ENCODE measurements around the gene RPS18.
A peak's percentile ranks its signal among the peaks of the same experiment; 100 is the strongest.

The RPS18 gene

DNA sequence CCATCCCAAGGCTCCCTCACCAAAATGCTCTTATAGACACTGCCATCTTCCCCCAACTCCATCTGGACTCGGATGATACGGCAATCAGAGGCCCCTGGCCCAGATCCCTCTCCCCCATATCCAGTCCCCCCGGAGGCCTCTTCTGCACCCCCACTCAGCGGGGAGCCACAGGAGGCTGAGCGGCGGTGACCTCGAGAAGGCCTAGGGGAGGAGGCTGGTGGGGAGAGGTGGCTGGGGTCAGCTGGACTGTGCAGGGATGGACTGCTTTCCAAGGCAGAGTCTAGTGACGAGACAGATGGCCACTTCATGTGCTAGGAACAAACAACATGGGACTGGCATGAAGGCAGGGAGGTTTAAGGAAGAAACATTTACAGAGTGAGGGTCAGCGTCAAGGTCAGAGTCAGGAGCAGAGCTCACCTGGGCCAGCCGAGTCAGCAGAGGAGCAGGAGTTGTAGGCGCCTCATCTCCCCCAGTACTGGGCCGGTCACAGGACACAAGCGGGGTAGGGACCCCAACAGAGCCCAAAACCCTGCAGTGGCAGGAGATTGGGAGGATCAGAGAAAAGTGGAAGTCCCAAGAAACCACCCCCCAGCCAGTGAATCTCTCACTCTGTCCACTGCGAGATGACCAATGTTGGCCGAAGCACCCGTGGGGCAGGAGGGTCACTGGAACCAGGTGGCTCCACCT is 21.3 kb downstream of the RPS18 start:
- no peak for DNase-seq

DNA sequence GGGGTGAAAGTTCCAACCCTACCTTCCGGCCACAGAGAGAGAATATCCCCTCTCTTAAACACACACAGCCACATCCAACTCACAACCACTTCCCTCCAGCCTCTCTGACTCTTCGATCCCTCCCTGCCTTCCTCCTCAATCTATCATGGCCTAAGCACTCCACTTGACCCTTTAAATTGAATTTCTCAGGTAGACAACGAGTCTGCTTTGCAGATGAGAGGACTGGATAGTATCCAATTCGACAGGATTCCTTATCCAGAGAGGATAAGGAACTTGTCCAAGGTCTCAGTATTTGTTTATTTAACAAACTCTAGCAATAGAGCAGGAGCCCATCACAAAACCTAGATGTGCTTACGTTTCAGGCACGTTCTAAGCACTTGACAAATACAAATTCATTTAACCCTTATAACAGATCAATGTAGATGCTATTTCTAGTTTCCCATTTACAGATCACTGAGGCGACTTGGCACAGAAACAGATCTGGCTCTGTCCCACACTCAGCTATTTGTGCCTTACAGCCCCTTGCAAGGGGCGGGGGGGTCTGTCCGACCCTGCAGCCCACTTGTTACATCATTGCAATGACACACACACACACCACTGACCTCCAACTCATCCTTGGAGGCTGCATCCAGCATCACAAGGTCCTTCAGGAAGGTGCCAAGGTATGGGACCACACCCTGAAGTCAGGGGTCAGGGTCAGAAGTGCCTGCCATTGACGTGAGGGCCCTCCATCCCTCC is 22.4 kb downstream of the RPS18 start:
- no peak for DNase-seq

DNA sequence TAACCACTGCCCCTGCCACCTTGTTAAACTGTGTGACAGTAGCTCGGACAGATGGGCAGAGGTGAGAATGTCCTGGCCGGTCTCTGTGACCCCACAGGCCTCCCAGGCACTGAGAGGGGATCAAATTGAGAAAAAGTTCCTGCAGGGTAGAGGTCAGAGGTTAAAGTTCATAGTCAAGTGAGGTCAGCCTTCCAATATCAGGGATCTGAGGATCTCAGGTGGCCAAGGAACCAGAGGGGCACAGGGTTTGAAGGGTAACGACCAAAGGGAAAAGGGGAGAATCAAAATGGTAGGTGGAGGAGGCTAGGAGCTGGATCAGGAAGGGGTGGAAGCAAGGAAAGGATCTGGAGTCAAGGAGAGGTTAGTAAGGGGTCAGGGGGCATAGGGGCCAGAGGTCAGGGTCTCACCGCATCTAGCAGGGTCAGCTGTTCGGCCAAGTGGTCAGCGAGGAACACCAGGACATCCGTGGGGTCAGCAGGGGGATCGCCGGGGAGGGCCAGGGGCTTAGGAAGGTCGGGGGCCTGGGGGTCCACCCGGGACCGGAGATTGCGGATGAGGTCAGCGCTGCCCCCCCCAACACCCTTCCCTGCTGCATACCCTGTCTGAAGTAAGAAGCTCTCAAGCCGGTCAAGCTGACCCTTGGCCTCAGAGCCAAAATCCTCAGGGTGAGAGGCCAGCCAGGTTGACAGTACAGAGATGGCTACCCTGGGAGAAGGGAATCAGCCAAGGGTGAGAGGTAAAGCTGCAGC is 23.9 kb downstream of the RPS18 start:
- DNase-seq, result no peak

DNA sequence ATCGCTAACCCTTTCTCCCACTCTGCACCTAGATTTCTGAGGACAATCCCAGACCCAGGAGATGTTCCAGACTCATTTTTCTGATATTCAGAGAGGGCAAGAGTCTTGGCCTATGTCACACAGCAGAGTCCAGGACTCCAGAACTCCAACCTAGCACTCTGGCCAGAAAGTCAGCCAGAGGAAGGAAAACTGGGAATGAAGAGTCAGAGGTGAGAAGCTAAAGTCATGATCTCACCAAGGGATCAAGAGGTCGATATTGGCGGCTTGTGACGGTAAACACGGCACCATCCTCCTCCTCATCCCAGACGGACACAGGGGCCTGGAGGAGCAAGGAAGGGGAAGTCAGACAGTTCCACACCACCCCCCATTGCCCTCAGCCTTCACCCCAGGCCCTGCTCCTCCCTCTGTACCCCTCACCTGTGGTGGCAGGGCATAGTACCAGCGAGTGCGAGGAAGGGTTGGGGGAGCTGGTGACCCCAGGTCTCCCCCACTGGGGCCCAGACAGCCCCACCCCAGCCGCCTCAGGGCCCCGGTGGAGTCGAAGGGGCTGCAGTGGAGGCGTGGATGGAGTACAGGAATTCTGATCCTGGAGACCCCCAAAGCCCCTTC is 25.0 kb downstream of the RPS18 start:
- DNase-seq, result no peak

DNA sequence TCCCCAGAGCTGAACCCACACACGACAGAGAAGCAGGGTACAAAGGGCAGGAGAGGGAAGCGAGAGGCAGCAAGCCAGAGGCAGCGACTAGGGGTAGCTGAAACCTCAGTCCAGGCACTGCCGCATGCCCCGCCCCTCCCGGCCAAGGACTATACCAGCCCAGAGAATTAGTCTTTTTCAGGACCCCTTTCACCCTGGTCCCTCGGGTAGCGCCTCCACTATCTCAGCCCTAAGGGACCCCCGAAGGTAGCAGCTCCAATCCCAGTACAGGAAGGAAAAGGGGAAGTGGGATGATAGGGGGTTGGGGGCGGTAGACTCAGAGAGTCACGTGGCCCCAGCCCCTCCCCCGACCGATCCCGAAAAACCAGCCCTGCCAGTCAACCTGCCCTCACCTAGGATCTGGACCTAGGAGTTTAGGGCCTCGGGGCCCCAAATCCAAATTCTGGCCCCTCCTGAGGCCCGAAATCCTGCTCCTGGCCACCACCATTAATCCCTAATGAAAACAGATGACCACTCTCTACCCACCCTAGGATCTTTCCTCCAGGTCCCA is 25.6 kb downstream of the RPS18 start:
- DNase-seq, result no peak

DNA sequence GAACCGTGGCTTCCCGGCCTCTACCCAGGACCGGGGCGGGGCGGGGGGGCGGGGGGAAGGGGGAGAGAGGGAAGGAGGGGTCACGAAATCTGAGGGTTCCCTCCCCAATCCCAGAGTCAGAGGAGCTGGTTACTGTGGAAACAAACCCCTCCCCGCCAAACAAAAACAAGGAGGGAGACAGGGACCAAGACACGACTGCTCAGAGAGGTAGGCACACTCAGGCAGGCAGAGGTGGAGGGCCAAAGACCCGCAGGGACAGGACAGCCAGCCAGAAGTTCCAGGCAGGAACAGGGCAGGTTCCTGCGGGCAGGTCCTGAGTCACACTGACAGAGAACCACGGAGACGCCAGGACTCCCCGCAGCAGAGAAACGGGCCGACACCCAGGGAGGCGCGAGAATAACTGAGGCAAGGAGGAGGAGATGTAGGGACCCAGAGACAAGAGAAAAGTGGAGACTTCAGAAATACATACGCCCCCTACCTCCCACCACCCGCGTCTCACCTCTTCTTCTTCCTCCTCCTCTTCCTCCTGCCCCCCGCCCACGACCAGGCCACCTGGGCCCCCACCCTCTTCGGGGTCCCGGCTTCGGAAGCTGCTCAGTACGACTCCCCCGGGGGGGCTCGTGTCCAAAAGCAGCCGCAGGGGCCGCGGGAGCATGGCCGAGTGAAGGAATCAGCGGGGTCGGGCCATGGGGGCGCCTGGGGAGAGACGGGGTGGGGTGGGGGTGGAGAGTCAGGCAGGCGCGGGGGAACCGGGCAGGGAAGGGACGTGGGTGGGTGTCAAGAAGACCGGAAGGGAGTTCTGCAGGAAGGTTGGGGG is 26.3 kb downstream of the RPS18 start:
- DNase-seq, result peak; percentile 79

DNA sequence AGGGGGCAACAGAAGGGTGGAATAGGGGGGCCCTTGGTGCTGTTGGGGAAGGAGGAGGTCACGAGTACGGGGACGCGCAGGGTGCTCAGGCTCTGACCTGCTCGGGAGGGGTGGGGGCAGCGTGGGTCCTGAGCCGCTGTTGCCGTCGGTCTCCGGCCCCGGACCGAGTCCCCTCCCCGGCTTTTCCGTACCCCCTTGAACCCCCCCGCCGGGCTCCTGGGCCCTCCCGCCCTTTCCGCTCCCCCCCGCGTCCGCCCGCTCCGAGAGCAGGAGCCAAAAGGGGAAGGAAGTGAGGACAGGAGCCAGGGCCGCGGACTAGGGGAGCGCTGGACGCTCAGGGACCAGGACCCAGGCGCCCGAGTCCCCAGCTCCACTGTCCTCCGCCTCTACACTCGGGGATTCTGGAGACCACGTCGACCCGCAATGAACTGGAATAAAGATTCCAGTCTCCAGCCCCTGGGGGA is 26.9 kb downstream of the RPS18 start, which contains the start of gene RGL2:
RGL2 (minus strand) TSS at position 170 of the 464 bp plus-strand sequence. CDS start 332 bp downstream, outside the sequence.
- peak; percentile 50 for DNase-seq

DNA sequence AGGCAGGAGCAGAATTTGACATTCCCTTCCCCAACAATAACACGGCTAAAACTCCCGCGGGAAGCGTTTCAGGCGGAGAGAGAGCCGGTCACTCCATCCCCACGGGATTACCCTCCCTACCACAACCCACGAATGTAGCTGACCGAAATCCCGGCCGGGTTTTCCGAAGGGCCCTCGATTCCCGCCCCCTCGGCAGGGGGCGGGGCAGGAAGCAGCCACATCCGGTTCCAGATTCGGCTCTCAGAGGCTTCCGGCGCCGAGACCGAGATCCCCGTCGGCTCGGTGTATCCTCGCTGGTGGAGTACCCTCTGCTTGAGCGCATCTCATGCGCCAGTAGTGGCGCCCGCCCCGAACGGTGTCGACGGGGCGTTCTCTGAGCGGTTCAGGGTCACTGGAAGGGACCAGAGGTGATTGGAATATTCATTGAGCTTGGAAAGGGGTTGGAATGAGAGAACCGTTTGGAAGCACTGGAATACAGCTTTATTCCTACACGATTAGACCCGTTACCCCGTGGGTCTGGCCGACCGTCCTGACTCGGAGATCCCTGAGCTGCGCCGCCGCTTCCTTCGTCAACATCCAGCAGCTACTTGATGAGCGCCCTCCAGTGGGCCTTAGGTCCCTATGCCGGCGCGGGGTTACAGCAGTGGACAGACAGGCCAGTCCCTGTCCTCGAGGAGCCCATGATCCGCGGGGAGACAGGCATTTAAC is 27.5 kb downstream of the RPS18 start:
- DNase-seq, result peak; percentile 92

DNA sequence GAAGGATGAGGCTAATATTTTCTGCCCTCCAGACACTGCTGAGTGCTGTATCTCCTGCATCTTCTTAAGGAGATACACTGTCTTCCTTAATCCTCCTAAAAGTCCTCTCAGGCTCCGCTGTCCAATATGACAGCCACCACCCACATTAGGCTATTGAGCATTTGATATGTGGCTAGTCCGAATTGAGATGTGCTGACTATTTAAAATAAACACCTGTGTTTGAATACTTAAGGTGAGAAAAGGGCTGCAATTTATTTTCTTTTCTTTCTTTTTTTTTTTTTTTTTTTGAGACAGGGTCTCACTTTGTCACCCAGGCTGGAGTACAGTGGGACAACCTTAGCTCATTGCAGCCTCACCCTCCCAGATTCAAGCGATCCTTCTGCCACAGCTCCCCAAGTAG is 30.0 kb downstream of the RPS18 start:
- DNase-seq, result no peak

DNA sequence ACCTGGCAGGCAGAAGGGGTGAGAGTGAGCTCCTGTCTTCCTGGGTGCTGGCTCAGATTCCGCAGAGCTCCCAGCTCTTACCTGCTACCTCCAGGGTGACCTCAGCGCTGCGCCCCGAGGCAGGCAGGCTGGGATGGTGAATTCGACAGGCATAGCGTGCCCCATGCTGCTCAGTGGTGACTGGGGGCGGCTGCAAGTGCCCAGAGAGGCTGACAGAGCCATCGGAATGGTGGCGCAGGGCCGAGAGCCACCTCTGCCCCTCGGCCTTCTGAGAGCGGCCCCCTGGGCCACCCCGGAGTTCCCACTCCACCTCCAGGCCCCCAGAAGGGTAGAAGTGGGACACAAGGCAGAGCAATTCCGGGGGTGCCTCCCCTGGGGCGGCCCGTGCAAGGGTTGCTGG is 32.3 kb downstream of the RPS18 start:
- no peak for DNase-seq

DNA sequence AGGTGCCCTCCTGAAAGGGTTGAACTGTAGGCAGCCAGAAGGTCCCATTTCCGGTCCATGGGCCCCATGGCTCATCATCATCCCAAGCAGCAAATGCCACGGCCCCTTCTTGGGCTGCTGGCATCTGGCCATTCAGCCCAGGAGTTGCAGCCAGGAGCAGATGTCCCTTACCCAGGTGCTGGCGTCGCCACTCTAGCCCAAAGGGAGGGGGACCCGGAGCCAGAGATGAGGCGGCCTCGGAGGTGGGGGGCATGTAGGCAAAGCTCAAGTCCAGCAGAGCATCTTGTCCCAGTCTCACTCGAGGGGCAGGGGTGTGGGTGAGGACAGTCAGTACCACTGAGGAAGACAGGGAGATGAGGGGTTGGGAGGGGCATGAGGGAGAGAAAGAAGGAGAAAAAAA is 33.2 kb downstream of the RPS18 start:
- DNase-seq, result no peak

DNA sequence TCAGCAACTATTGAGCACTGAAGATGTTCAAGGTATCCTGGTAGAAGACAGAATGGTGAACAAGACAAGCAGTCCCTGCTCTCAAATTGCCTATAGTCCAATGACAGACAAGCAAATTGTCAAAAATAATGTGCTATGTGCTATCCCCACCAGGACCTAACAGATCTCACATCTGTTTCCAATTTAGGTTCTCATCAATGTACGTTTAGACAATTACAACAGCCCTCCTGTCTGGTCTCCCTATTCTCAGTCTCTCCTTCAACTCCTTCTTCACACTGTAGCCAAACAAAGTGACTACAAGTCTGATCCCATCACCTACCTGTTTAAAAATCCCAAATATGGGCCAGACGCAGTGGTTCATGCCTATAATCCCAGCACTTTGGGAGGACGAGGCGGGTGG is 34.5 kb downstream of the RPS18 start:
- DNase-seq, result no peak

DNA sequence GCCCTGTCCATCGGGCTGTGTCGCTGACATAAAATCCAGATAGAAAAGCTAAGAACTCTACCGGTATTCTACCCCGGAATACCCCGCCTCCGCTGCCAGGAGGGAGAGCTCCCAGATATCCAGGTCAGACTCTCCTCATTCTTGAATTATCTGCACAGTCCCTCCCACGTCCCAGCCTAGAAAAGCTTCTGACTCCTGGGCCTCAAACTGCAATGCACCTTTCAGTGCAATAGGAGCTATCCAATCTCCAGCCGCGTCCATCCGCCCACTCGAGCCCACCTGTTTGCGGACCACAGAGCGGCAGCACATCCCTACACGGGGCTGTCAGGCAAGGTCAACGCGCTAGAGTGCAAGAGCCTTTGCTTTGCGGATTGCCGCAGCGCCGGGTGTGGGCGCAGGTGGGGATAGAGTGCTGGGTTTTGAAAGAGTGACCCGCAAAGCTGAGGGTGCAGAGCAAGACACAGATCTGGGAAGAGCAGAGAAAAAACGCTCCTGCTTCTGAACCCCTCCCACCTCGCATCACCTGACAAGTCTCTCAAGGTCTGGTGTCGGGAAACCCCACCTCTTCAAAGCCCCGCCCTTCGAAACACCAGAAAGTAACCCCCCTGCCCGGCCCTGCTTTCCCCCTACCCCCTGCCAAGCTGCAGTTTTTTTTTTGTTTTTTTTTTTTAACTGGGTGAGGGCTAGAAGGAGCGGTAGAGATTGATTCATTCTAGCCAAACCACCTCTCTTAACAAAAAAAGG is 40.7 kb downstream of the RPS18 start:
- DNase-seq, result peak; percentile 50

DNA sequence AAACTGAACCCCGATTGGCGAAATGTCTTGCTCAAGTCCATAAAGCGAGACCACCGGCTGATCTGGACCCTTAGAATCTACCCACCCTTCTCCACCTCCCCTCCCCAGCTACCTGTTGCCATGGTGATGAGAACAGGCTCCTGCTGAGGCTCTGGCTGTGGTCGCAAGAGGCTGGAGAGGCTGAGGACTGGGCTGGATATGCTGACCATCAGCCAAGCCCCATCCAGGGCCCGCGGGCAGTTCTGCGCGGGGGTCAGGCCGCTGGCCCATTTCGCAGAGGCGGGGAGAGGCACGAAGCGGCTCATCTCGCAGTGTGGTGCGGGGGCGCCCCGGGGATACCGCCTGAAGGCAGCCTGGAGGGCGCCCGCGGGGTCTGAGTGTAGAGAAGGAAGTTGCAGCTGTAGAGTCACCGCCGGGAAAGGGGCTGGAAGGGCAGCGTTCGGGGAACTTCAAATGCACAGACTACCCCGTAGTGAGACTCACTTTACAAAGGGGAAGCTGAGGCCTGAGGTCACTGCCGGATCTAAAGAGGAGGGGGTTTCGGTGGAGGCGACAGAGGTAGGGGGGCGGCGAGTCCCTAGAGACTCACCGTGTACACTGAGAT is 41.3 kb downstream of the RPS18 start:
- DNase-seq, result peak; percentile 27

DNA sequence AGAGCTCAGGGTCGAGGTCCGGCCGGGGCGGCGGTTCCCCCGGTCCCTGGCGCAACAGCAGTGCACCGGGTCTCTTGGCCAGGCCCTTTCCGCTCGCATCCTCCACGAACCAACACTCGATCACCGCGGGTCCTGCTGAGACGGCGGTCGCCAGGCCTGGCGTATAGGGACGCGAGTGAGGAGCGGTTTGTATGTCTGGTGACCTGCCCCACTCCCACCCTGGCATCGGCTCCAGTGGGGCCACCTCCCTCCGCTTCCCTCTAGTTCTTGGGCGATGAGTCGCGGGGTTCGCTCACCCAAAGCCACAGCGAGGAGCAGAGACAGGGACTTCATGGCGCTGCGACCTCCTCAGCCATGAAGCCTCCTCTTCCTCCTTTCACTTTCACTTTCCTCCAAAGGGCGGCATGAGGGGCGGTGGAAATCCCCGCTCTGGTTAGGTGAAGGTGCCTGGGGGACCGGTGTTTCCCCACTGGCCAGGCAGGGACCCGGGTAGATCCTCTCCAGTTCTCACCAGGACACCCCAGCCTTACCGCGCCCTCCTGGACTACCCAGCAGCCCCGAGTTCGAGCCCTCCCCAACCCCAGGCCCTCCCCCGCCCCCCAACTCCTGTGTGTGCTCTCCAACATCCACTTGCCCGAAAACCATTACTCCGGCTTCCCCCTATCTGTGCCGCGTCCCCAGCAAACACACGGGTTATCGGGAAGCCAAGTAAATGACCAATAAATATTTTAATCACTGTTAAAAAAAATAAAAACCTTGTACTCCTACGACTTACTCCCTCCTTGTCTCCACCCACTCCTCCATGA is 42.0 kb downstream of the RPS18 start, which contains the start of gene TAPBP:
TAPBP (minus strand) TSS at position 370 of the 806 bp plus-strand sequence; CDS start at position 333, 37 bp downstream.
- DNase-seq, result peak; percentile 59

DNA sequence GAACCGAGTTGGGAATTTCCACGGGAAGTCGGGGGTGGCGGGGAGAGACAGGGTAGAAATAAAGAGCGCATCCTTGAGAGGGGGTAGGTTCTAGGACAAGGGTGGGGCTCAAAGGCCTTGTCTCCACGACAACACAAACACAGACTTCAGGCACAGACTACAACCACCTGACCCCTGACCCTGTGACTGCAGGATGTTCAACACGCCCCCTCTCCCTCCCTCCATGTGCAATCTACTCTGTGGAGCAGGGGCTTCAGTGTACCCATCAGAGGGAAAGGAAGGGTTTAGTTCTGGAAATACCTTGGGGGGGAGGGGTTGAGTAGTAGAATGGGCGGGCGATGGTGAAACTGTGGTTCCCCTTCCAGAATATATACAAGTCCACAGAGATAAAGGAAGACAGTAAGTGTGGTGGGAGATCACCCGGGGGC is 42.7 kb downstream of the RPS18 start:
- peak; percentile 82 for DNase-seq

DNA sequence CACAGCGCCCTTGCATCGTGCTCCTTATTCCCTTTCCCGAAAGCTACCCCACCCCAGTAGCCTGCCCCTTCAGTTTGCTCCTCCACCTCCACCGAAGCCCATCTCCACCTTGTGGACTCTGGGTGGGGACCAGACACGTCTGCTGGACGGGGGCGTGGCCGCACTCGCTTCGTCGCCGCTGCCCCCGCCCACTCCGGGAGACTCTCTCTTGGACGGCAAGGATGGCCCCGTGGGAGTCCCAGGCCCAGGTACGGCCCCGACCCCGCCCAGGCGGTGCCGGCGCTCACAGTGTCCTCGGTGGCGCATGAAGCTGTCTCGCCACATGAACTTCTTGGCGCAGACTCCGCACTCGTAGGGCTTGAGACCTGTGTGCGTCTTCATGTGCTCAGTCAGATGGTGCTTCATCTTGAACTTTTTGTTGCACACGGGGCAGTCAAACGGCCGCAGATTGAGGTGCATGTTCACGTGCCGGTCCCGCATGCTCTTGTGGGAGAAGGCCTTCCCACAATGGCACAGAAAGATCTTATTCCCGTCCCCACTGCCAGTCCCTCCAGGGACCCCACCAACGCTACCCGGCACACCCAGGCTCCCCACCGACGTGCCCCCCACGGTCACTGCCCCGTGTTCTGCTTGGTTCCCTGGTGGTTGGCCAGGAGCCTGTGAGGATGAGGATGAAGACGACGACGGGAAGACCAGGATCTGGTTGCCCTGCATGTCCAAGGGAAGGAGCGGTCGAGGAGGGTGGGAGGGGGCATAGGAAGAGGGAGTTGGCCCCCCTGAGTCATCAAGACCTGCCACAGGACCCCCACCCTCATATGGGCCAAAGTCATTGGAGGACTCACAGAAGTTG is 43.3 kb downstream of the RPS18 start:
- no peak for DNase-seq
